ENCODE measurements around the gene IBA57.

GRCh38 chr1:228159008-228159665 is 6.5 kb upstream of the IBA57 start:
- TF ChIP-seq CTCF (IDR thresholded peaks at IDR 0.05) (no peak), RFX5 (IDR thresholded peaks at IDR 0.05; ENCODE audit: low read length) (no peak), YY1 (IDR thresholded peaks at IDR 0.05; ENCODE audit: low read depth) (no peak), TCF12 (IDR thresholded peaks at IDR 0.05) (no peak), USF2 (IDR thresholded peaks at IDR 0.05; ENCODE audit: borderline replicate concordance, low read depth, low read length) (no peak), POLR2AphosphoS5 (IDR thresholded peaks at IDR 0.05; ENCODE audit: low read depth, low read length) (no peak), EP300 (IDR thresholded peaks at IDR 0.05; ENCODE audit: borderline replicate concordance in 1 of 2, low read depth in 1 of 2, low read length in 1 of 2) (no peak), EZH2phosphoT487 (IDR thresholded peaks at IDR 0.05; ENCODE audit: borderline replicate concordance, low read depth) (no peak), MXI1 (IDR thresholded peaks at IDR 0.05; ENCODE audit: low read depth, low read length) (no peak), MEF2A (IDR thresholded peaks at IDR 0.05; ENCODE audit: borderline replicate concordance, low read depth) (no peak), REST (IDR thresholded peaks at IDR 0.05; ENCODE audit: low read depth, low read length) (no peak)
